ELF-1 (cell line): ENCODE measurements around the gene YBX3.
A peak's percentile ranks its signal among the peaks of the same experiment; 100 is the strongest.
"Not testable (repeated sequence)": the region's sequence is repeated elsewhere in the genome, so short reads cannot be mapped to it uniquely, and the experiment has no call there.

ENCODE experiments used
- DNase-seq: peaks from one replicate; pipeline ENCODE4 v3.0.0-alpha.2; 2016; ENCODE audit warnings: low read depth, low spot score

YBX3 gene

DNA sequence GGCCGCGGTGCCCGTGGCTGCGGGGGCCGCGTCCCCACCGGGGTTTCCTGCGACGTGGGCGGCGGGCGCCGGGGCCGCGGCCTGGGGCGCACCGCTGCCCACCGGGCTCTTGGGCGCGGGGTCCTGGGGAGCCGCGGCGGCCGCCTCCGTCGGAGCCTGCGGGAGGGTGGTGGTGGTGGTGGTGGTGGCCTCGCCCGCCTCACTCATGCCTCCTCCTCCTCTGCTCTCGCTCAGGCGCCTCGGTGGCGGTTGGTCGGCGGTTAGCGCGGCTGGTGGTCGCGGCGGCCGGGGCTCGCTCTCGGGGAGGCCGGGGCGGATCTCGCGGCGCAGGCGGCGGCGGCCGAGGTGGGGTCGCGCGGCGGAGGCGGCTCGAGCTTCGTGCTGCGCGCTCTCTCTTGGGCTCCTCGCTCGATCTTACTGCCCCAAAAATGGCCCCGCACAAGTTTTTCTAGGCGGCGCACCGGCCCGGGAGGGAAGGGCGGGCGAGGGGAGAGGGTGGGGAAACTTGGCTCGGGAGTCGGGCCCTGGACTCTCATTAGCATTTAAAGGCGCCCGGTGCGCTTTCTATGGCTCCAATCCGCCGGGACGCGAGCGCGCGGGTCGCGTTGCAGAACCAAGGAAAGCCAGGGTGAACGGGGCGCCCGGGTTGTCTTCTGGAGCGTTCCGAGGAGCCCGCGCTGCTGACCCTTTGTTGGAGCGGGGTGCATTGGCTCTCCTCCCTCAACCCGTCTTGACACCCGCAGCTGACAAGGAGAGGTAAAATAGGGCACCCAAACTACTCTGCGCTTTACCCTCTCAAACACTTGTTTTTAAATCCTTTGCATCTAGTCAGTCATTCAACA is at the start of gene YBX3:
Gene YBX3, minus strand, starts transcription at position 419 of the 842 bp plus-strand sequence. Its CDS starts 212 bp downstream, at position 207.
- peak; percentile 75 for DNase-seq

DNA sequence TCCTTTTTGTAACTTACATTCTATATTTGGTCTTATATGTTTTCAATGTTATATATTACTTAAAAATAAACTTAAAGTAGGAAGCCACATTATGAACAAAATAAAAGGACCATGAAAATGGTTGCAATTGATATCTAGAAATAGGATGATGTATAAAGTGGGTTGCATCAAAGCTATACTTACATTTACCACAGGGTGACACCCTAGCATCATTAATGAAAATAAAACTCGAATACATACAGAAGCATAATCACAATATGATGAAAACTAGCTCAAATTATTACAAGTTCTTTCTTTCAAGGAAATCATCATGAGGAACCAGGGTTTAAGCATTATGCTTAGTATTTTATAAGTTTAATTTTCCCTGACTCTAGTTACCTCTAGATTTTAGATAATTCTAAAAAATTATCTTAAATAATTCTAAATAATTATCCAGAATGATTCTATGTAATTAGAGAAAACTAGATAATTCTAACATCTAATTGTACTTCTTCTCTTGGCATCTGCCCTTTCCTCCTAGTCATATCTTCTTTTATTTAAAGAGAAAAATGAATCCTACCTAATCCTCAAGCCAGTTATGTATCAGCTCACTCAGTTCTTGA is 48.1 kb upstream of the YBX3 start:
- no peak for DNase-seq

DNA sequence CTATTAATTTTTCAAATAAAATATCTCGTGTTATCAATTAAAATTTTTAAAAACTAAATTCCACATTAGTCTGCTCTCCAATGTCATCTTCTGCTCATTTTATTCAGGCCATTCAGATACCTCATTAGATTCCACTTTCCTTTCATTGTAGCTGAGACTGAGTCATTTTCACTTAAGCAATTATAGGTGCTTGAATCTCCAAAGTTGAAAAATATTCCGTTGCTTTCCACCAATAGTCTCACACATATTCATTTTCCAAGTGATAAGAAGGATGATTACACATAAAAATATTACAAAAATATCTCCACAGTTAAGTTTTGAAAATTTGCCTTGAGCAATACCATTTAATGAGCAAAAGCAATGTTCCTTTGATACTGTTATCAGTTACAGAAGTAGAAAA is 36.5 kb upstream of the YBX3 start:
- no peak for DNase-seq

DNA sequence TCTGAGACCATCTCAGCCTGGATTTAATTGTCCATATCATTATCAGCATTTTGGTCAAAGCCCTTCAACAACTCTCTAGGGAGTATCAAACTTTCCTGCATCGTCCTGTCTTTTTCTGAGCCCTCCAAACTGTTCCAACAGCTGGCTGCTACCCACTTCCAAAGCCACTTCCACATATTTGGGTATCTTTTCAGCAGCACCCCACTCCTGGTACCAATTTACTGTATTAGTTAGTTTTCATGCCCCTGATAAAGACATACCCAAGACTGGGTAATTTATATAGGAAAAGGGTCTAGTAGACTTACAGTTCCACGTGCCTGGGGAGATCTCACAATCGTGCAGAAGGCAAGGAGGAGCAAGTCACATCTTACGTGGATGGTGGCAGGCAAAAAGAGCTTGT is 33.1 kb upstream of the YBX3 start:
- no peak for DNase-seq

DNA sequence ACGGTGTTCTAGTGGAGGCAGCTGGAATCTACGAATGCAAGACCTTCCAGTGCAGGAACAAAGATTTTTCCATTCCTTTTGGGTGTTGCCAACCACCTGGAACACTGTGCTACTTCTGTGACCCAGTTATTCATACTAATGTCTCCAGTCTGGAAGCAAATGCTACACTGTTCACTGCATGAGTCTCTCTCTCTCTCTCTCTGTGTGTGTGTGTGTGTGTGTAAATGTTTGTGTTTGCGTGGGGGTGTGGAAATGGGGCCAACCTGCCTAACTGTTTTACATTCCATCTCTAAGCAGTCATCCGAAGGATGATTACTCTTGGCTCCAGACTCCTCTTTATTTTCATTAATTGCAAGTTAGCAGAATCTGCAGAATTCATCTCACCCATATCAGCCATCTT is 29.9 kb upstream of the YBX3 start:
- DNase-seq: no peak

DNA sequence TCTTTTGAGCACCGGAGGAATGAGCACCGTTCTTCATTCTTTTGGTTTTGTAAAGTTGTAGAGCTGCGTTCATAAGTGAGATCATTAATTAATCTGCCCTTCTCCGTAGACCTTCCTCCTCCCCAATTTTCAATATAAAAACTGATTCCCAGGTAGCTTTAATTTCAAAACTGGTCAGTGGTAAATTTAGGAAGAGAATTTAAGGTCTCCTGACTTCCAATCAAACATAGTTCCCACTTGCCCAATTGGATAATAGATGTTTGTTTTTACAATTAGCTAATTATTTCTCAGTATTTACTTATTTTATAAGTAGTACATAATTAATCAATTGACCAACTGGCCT is 27.2 kb upstream of the YBX3 start:
- DNase-seq: no peak

DNA sequence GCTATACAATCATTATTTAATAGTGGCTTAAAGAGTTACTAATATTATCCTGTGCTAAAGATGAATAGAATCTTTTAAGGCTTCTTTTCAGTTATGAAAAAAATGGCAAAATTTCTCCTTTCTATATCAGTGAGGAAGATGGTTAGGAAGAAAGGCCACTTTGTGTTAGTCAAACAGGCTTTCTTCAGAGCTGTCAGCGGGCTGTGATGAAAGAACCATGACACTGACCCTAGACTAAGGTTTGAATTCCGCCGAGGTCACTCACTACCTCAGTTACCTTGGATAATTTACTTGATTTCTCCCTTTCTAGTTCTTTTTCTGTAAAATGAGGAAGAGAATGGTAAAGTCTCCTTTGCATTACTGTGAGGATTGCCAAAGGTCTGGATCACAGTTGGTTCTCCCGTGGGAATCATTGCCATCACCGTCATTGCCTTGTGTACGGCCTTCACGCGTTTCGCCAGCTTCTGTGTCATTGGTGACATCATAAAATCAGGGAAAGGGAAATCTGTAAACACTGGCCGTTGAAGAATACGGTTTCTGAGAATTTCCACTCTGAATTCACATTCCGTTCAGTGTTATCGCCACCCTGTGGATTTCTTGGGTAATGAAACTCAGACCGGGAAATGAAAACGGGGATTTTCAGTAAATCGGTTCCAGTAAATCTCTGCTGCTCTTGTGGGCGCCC is 26.7 kb upstream of the YBX3 start:
- DNase-seq: peak; percentile 85

DNA sequence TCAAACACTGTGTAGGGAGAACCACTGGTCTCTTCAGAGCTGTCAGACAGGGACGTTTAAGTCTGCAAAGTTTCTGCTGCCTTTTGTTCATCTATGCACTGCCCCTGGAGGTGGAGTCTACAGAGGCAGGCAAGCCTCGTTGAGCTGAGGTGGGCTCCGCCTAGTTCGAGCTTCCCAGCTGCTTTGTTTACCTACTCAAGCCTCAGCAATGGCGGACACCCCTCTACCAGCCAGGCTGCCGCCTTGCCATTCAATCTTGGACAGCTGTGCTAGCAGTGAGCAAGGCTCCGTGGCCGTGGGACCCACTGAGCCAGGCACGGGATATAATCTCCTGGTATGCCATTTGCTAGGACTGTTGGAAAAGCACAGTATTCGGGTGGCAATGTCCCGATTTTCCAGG is 24.6 kb upstream of the YBX3 start:
- peak; percentile 13 for DNase-seq

DNA sequence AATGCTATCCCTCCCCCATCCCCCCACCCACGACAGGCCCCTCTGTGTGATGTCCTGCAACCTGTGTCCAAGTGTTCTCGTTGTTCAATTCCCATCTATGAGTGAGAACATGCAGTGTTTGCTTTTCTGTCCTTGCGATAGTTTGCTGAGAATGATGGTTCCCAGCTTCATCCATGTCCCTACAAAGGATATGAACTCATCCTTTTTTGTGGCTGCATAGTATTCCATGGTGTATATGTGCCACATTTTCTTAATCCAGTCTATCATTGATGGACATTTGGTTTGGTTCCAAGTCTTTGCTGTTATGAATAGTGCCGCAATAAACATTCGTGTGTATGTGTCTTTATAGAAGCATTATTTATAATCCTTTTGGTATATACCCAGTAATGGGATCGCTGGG is 20.3 kb upstream of the YBX3 start:
- not testable (repeated sequence) for DNase-seq

DNA sequence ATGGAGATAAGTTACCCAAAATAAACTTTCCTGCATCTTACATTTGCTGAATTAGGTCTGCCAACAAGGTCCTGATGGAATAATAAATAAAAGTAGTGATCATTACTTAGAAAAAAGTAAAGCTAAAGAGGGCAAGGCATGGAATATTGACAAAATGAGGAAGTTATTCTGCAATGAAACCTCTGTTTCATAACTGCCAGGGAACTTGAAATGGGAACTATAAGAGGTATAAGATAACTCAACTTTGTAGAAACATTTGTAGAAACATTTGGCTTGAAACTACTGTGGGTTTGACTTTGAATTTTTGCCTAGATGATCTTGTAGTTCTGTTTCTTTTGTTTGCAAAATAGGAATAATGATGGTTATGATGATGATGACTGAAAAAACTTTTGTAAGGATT is 18.7 kb upstream of the YBX3 start:
- DNase-seq: no peak

DNA sequence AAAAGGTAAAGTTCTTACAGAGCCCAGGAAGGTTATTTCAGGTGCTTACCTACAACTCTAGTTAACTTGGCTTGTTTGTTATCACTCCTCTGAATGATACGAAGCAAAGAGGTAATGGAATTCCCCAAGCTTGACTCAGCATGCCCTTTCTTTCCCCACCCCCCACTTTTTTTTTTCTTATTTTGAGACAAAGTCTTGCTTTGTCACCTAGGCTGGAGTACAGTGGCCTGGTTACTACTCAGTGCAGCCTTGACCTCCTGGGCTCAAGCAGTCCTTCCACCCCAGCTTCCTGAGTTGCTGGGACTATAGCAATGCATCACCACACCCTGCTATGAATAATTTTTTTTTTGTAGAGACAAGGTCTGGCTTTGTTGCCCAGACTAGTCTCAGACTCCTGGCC is 17.1 kb upstream of the YBX3 start:
- peak; percentile 12 for DNase-seq

DNA sequence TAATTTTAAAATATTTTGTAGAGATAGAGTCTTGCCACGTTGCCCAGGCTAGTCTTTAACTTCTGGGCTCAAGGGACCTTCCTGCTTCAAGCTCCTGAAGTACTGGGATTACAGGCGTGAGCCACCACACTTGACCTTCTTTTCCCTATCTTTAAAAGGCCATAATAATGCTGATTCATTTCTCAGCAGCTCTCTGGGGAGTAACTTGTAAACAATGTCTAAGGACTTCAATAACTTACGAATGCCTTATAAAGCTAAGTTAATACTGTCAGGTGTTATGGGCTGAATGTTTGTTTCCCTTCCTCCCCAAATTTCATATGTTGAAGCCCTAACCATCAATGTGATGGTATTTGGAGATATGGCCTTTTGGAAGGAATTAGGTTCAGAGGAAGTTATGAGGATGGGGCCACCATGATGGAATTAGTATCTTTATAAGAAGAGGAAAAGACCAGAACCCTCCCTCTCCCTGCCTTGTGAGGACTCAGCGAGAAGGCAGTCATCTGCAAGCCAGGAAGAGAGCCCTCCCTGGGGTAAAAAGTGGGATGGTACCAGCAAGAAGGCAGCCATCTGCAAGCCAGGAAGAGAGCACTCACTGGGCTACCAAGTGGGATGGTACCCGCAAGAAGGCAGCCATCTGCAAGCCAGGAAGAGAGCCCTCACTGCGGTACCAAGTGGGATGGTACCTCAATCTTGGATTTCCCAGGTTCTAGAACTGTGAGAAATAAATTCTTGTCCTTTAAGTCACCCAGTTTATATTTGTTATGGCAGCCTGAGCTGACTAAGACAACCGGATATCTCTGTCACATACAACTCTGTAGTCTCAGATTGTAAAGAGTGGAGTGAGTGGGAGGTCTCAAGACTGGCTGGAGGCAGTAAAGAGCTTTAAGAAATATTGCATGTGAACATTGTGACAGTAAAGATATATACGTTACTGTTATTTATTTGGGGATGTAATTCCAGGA is 16.3 kb upstream of the YBX3 start:
- no peak for DNase-seq

DNA sequence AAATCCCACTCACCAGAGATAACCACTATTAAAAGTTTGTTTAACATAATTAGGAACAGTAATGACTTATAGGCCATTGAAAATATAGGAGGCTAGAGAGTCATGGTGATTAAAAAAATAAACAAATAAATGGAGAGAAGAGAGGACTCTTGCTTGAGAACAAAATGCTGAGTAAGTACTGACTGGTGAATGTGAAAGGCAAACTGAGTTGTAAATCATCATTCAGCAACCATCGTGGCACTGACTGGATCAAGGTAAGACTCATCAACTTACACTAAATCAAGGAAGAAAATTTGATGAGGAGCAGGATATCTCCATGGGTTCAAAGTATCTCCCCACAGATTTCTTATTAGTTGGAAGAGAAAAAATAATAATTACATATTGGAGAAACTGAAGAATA is 14.1 kb upstream of the YBX3 start:
- no peak for DNase-seq

DNA sequence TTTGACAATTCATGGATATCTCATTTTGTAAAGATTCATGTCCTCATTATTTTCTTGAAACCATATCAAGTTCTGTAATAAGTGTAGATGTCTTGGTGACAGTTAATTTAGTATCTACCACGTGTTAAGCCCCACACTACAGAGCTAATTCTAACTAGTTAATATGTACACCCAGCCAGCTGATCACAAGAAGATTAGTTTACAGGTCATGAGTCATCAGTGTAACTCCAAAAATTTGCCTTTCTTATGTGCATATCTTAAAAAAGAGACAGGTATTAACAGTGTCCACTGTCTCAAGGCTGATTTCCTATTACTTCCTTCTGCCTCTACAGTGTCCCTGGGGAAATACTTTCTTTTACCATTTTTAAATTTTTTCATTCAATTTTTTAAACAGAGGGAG is 13.3 kb upstream of the YBX3 start:
- DNase-seq: no peak

DNA sequence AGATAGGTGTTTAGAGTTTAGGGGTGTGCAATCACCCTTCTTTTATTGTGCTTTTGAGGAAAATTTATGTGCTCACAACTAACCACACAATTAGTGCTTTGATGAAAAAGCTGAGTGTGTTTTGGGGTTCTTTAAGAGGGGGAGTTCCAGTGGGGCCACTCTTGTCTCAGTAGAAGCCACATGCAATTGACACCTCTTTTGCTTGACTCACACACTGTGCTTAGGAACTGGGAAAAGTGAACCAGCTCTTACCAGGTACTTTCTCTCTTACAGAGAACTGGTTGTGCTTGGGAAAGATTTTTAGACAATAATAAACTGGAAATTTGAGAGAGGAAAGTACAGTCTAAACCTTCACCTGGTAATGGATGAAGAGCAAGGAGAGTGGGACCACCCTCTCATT is 12.3 kb upstream of the YBX3 start:
- no peak for DNase-seq

DNA sequence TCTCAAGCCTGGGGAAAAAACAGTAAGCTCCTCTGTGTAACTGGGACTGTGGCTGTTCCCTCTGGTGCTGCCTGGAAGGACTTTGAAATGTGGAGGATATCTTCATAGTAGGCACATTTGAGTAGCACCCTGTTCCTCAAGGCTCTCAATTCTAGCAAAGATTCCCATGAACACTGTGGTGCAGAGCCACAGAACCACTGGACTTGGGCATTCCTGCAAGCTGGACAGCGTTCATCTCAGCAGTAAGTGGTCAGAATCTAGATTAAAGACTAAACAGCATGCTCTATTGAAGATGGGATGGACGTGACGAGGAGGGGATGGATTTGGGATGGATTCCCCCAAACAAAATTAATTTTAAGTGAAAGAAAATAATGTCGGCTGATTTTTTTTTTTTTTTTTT is 9.4 kb upstream of the YBX3 start:
- DNase-seq: no peak

DNA sequence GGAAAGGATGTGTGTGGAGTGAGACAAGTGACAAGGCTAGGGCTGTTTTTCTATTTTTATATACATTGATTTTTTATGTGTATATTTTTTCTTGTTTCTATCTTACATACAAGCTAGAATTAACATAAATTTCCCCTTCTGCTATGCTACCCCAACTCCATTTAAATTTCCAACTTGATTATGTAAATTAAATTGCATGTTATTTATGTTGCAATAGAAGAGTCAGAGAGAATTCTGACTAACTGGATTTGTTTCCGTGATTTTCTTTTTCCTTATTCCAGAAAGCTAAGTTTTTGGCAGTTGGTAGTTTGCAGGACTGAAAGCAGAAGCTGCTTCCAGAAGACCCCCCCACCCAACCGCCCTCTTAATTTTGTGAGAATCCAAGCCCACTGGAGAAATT is 8.9 kb upstream of the YBX3 start:
- DNase-seq: no peak

DNA sequence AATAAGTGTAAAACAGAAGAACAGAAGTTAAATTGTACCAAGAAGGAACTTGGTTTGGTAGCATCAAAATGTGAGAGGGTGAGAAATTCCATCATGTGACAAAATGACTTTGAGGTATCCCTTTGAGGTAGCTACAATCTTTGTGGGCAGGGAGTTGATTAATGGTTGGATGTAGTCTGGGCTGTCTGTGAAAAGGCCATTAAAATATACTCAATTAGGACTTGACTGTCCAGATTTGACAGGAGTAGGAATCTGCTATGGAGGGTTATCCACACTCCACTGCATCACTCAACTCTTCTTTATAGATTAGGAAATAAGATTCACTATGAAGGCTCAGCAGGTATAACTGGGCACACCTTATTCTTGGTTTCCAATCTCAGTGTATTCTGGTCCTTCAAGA is 7.4 kb upstream of the YBX3 start:
- DNase-seq: no peak

DNA sequence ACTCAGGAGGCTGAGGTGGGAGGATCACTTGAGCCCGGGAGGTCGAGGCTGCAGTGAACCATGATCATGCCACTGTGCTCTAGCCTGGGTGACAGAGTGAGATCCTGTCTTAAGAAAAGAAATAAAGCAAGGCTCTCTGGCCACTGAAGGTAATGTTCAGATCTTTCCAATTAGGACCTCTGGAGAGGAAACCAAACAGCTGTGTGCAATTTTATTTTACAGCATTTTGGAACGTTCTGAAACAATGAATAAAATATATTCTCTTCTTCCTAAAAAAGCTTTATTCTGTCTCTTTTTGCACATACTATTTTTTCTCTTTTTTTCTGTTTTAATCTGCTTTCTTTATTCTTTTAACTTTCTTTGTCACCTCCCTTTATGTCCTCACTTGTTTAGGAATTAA is 5.0 kb upstream of the YBX3 start:
- DNase-seq: no peak

DNA sequence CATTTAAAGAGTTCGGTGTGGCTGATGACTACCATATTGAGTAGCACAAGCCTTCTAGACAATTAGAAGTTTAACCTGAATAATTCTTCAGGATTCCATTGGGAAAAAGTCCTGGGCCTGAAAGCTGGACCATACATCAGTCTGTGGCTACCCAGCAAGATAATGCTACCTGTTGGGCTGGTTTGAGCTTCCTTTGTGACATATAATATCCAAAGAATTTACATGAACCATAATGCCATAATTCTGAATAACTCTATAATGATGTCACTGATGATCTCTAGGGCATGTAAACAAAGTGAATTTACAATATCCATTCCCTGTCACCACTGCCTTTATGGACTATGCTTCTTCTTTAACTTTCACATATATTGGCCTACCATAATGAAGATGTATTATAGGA is 3.8 kb upstream of the YBX3 start:
- no peak for DNase-seq

DNA sequence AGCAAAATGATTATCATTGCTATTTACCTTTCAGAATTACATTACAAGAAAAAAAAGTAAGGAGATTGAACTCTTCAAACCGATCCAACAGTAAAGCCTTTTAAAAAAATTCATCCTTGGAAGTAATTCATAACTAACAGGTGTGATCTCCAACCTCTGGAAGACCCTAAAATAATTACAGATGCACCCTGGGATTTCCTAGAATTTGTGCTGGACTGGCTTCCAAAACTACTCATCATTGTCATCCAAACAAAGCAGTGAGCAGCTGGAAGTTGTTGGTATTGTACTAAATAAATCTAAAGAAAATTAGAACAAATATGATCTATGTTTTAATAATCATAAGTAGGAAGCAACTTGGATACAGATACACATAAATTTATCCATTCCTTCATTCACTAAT is 1.9 kb upstream of the YBX3 start:
- DNase-seq: no peak

DNA sequence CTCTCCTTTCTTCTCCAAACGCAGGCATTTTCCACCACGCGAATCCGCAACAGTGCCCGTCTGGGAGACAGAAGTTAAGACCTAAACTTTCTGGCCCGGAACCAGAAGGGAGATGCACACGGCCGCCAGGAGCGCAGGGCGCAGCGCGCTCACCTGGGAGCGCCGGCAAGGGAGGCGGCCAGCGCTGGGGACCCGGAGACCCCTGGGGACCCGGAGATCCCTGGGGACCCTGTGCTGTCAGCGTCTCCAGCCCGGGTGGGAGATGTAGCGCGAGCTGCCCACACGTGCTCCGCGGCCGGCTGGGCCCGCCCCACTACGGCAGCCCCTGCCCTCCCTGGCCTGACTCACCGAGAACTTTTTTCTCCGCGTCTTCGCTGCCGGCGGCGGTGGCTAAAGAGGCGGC is 620 bp downstream of the YBX3 start:
- DNase-seq: no peak
